ENCODE measurements around the gene RNF39.
"Not testable (repeated sequence)": the region's sequence is repeated elsewhere in the genome, so short reads cannot be mapped to it uniquely, and the experiment has no call there.

Gene RNF39

DNA sequence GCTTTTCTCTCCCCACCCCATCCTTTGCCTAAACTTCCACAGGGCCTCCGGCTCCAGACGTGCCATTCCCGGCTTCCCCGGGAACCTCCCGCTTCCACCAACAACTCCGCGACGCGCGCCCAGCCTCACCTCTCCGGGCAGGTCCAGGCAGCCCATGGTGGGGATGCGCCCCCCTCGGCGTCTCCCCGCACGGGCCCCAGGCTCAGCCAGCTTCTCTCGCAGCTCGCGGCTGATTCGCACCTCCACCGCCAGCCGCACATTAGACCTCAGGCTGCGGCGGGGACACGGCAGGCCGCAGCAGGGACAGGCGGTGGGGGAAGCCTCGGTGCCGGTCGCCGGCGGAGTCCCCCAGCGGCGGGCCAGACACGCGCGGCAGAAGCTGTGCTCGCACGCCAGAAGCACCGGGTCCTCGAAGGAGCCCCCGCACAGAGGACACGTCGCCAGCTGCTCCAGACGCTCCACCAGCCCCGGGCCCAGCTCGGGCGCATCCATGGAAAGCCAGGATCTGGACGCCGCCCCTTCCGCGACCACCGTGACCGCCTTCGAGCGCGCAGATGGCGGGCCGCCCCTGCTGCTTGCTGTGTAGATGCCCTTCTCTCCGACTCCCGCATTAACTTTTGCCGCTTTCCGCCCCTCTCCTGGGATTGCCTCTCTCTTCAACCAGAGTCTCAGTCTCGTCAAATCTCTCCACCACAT lies at the start of gene RNF39:
TSS of gene RNF39 (minus strand) at position 676 of the 696 bp plus-strand sequence. CDS start at position 492, 184 bp downstream.
- no peak for DNase-seq (ENCODE audit: low read depth)

DNA sequence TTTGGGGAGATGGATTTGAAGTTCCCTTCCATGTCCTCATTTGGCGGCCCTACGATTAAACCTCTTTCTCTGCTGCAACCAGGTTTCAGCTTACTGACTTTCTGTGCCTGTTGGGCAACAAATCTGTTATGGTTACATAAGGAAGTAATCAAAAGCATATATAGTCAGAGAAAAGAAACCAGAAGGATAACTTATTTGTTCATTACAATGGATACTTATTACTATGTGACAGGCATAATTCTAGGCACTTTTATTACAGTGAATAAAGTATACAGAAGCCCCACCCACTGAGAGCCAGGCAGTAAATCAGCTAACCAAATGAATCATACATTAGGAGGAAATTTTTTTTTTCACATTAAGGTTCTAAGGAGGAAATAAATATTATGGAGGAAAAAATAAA lies 46.9 kb upstream of the RNF39 start:
- DNase-seq (ENCODE audit: low read depth), result no peak

- DNase-seq (ENCODE audit: low read depth), result no peak
Measured at GRCh38 chr6:30121446-30122366, 46.1 kb upstream of the RNF39 start.

DNA sequence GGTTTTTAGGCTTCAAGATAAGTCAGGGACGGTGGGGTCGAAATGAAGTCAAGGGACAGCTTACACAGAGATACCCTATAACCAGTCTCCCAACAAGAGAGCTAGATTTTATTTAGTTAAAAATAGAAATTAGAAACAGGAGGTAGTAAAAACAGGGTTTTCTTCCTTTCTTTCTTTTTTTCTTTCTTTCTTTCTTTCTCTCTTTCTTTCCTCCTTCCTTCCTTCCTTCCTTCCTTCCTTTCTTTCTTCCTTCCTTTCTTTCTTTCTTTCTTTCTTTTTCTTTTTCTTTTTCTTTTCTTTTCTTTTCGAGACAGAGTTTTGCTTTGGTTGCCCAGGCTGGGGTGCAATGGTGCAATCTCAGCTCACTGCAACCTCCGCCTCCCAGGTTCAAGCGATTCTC lies 43.1 kb upstream of the RNF39 start:
- not testable (repeated sequence) for DNase-seq (ENCODE audit: low read depth)

- DNase-seq (ENCODE audit: low read depth), result no peak
Measured at GRCh38 chr6:30116724-30117123, 41.2 kb upstream of the RNF39 start.

- DNase-seq (ENCODE audit: low read depth), result no peak
Measured at GRCh38 chr6:30113841-30114240, 38.3 kb upstream of the RNF39 start.

DNA sequence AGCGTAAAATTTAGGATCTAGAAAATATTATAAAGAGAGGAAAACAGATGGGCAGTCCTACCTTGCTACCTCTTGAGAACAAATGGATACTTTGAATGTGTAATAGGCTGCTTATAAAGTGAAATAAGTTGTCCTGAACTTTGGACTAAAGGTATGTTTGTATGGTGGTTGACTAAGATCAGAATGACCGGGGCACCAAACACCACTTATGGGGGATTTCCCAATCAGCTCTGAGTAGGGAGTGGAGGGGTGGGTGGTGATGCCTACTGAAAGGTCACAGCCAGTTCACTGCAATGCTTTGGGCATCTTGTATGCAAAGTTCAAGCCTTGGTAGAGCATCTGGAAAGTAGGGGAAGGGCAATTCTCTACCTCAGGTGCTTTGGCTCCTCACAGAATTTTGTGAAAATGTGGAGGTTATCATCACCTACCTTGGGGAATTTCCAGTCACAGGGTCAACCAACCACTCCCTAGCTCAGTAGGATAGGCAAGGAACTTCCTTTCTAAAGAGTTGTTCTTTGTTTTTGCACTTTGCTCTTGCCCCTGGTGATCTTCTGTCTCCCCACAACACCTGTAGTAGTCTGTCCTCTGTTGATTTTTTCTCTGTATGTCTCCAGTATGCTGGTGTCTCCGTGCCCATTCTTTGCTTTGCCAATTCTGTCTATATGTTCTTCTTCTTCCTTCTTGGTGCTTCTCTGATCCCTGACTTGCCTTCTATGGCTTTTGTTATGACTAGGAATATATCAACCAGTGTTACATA lies 37.6 kb upstream of the RNF39 start, which contains the start of gene TRIM31:
TSS of gene TRIM31 (minus strand) at position 88 of the 757 bp plus-strand sequence. CDS start 285 bp downstream, outside the sequence.
- no peak for DNase-seq (ENCODE audit: low read depth)

DNA sequence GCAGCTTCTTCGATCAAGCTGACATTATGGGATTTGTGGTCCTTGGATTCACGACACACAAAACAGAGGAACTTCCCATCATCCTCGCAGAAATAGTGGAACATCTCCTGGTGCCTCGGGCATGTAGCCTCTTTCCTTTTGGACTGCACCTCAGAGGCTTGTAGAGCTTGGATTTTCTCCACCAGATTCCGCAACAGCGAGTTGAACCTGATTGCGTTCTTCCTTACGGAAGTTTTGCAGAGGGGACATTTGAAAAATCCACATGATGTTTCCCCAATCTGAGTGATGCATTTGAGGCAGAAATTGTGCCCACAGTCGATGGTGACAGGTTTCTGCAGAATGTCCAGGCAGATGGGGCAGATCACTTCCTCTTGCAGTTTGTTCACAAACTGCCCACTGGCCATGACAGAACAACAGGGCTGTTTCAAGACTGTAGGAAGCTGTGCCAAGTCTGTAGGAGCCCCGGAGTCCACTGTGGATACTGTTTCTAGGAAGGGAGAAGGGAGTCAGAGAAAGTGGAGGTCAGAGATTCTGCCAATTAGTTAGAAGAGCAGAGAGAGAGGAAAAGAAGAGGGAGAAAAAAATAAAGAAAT lies 36.9 kb upstream of the RNF39 start:
- no peak for DNase-seq (ENCODE audit: low read depth)

- no peak for DNase-seq (ENCODE audit: low read depth)
Measured at GRCh38 chr6:30111266-30111856, 35.8 kb upstream of the RNF39 start.

- DNase-seq (ENCODE audit: low read depth), result no peak
Measured at GRCh38 chr6:30104661-30105060, 29.1 kb upstream of the RNF39 start.

GRCh38 chr6:30103872-30104179 lies 28.3 kb upstream of the RNF39 start:
- DNase-seq (ENCODE audit: low read depth), result no peak

DNA sequence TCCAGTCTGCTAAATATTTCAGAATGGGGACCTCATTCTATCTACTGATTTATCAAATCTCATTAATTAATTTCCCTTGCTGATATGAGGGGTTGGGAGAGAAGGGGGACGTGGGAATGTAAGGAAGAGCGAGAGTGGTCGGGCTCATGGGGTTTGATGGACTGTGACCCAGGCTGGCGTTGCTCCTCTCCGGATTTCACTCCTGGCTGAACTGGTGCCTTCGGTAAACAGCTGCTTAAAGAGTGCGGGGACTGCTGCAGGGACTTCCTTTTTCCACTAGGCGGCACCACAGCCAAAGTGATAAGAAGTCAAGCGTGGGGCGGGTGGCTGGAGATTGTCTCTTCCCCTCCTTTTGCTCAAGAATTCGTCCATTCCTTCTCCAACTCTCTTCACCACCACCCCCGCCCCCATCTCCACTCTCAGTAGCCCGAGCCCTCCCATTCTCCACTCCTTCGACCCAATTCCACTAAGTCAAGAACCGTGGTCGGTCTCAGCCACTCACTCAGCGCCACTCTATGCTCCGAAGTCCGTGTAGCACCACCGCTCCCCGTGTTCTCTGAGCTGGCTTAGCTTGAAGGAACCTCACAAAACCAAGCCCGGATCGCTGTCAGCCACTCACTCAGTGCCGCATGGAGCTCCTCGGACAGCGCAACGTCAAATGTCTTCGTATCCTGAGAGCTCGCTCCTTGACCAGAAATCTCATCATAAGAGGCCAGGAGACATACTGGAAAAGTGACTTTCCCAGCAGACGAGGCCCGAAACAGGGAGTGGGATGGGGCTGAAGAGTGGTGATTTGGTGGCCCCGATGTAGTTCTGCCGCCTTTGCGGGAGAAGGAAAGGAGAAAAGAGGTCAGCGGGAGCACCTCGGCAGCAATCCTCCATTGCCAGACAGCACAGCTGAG lies 27.7 kb upstream of the RNF39 start:
- DNase-seq (ENCODE audit: low read depth), result peak; percentile 64

DNA sequence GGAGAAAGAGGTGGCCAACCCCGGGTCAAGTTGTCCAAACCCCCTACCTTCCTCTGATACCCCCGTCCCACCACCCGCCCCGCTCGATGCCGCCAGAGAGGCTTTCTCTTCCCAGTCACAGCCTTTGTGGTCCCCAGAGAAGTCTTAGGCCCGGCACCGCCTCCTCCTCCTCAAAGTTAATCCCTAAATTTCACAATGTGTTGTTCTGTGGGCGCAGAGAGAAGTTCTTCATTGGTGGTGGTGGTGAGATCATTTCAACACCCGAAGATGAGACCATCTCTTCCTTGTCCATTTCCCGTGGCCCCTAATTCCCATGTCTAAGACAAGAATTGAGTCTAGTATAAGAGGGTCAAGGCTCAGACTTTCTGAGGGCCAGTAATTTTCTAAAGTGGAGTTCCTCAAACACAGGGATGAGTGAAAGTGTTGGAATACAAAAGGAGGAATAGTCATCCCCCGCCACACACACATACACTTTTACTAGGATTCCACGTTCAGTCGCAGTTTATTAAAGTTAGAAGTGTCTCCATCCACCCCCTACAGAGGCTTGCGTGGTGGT lies 26.9 kb upstream of the RNF39 start:
- no peak for DNase-seq (ENCODE audit: low read depth)

- peak; percentile 77 for DNase-seq (ENCODE audit: low read depth)
Measured at GRCh38 chr6:30101444-30102413, 26.2 kb upstream of the RNF39 start.

DNA sequence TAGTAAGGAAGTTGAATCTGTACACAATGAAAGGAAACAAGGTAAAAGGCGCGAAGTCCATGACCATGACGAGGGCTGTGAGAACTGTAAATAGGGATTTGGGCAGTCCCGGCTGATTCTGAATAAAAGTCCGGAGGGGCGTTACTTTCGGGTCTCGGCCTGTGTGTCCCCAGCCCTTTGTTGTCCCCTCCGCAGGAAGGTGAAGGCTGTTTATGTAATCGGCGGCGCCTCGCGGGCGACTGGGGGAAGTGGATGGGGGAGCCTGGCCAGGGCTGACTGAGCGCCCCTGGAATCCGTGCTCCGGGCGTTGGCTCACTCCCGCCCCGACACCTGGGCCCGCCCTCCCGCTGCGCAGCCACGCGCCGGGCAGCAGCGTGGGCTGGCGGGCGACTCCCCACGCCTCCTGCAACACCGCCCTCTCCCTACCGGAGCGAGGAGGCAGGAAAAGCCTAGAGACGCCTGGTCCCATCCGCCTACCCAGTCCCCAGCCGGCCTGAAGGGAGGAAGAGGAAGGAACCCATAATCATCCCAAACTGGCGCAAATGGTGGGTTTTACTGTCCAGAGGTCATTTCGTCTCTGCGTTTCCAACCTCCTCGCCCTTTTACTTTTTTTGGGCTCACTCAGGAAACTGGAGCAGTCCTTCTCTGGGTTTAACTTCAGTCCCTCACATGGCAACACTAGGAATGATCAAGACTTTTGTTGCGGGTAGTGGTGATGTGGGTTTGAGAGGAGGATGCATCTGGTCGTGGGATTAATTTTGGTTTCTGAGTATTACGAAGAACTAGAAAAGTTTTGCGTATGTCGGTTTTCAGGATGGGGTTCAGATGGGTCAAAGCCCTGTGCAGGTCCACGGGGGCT lies 25.2 kb upstream of the RNF39 start:
- no peak for DNase-seq (ENCODE audit: low read depth)

GRCh38 chr6:30100154-30100553 lies 24.6 kb upstream of the RNF39 start:
- no peak for DNase-seq (ENCODE audit: low read depth)

- no peak for DNase-seq (ENCODE audit: low read depth)
Measured at GRCh38 chr6:30097902-30098768, 22.6 kb upstream of the RNF39 start.
